ENCODE measurements around the gene NLRC5.
"Not testable (repeated sequence)": the region's sequence is repeated elsewhere in the genome, so short reads cannot be mapped to it uniquely, and the experiment has no call there.

Gene NLRC5

GRCh38 chr16:56984639-56985038 lies 4.7 kb upstream of the NLRC5 start:
- no peak for DNase-seq

GRCh38 chr16:56985288-56985961 lies 3.9 kb upstream of the NLRC5 start:
- peak; percentile 91 for DNase-seq

DNA sequence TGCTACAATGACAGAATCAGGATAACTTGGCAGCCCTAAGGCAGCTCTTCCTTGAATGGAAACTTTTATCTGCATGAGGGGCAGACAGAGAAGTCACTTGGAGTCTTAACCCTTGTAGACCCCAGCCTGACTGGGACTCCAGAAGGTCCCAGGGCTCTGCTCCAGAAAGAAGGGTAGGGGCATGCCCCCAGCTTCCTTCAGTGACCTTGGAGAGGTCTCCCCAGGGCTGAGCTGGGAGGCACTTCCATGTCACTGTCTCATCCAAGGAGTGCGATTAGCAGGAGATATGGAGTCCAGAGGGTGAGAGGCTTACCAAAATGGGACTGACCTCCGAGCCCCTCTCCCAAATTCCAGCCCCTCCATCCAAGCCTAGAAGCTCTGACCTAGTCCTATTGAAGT lies 3.4 kb upstream of the NLRC5 start:
- no peak for DNase-seq

DNA sequence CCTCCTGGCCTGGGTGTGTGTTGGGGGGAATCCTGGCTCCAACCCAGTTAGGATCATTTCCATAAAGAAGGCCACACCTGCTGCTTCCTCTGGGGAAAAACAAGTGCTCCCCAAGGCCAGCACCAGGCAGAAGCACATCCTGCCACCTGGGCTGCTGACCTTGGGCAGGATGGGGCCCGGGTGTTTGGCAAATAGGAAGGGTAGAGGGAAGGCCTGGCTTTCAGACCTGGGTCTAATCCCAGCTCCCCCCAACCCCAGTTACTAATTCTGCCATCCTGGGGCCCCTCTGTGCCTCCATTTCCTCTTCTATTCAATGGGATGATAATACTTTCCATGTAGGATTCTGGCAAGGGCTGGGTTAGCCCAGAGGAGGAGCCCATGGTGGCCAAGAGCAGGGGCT lies 3.0 kb upstream of the NLRC5 start:
- DNase-seq, result no peak

DNA sequence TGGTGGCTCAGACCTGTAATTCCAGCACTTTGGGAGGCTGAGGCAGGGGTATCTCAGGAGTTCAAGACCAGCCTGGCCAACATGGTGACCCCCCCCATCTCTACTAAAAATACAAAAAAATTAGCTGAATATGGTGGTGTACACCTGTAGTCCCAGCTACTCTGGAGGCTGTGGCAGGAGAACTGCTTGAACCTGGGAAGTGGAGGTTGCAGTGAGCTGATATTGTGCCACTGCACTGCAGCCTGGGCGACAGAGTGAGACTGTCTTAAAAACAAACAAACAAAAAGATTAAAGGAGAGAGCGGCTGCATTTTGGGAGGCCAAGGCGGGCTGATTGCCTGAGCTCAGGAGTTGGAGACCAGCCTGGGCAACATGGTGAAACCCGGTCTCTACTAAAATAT lies 2.4 kb upstream of the NLRC5 start:
- not testable (repeated sequence) for DNase-seq

GRCh38 chr16:56987692-56988091 lies 1.7 kb upstream of the NLRC5 start:
- no peak for DNase-seq

- peak; percentile 17 for DNase-seq
Observed at GRCh38 chr16:56988161-56988947, 1.0 kb upstream of the NLRC5 start.

GRCh38 chr16:56989988-56990387 lies 631 bp downstream of the NLRC5 start:
- DNase-seq, result no peak

DNA sequence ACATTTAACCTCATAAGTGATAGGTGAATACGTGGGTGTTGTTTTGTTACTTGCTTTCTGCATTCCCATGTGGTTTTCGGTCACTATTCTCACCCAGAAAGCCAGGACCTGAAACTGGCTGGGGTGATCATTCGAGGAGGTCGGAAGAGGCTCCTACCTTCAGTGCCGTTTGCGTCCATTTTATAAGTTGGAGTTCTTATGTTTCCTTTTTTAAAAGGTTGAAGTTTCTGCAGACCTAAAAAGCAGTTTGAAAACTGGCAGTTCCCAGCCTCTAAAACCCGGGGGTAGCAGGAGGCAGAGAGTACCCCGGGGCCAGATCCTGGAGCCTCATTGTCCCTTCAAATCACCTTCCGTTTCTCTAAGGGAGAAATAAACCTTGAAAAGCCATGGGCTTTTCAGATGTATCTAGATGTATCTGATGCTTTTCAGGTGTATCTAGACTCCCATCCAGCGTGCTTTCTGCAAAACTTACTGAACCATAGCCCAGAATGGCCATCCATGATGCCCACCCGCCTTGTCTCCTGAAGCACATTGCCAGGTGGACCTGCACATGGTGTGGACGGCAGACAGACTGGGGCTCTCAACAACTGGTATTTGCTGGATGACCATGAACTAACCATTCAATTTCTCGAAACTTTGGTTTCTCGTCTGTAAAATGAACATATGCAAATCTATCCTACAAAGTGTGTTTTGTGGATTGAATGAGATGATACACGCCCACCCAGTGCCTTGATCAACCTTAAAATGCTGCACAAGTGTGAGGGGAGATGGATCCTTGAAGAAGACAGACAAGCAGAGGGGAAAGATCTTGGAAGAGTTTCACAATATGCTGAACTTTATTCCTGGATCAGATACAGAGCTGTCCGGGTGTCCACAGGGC lies 1.3 kb downstream of the NLRC5 start:
- no peak for DNase-seq

- DNase-seq, result not testable (repeated sequence)
Observed at GRCh38 chr16:56992431-56992830, 3.1 kb downstream of the NLRC5 start.

GRCh38 chr16:56993204-56993603 lies 3.8 kb downstream of the NLRC5 start:
- no peak for DNase-seq

DNA sequence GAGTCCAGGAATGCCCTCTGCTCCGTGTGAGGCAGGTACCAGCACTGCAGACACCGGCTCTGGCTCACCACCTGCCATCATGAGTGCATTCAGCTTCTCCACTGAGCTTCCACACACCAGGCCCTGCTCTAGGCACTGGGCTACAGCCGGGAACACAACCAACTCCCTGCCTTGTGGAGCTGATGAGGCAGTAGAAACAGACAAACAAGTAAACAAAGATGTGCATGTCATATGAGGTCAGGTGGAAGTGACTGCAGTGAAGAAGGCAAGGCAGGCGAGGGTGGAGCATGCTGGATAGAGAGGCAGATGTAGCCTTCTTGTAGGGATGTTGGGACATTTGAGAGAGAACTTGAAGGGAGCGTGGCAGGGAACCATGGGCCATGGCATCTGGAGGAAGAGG lies 5.0 kb downstream of the NLRC5 start:
- DNase-seq, result no peak

GRCh38 chr16:56995136-56995805 lies 5.9 kb downstream of the NLRC5 start:
- DNase-seq, result no peak

- DNase-seq, result no peak
Observed at GRCh38 chr16:56997264-56997663, 7.9 kb downstream of the NLRC5 start.

- no peak for DNase-seq
Observed at GRCh38 chr16:56997931-56998330, 8.6 kb downstream of the NLRC5 start.

DNA sequence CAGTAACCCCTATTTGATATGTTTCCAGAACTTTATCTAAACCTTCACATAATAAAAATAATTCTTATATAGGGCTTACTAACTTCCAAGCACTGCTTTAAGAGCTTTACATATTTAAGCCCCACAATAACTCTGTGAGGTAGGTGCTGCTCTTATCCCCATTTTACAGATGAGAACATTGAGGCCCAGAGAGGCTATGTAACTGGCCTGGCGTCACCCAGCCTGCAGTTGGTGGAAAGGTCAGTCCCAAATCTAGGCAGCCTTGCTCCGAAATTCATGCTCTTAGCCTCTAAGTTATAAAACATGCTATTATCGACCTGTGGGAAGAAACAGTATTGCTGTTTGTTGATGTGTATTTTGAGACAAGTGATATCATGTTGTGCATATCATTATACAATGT lies 9.0 kb downstream of the NLRC5 start:
- DNase-seq, result no peak

GRCh38 chr16:56998861-56999260 lies 9.5 kb downstream of the NLRC5 start:
- DNase-seq, result no peak

DNA sequence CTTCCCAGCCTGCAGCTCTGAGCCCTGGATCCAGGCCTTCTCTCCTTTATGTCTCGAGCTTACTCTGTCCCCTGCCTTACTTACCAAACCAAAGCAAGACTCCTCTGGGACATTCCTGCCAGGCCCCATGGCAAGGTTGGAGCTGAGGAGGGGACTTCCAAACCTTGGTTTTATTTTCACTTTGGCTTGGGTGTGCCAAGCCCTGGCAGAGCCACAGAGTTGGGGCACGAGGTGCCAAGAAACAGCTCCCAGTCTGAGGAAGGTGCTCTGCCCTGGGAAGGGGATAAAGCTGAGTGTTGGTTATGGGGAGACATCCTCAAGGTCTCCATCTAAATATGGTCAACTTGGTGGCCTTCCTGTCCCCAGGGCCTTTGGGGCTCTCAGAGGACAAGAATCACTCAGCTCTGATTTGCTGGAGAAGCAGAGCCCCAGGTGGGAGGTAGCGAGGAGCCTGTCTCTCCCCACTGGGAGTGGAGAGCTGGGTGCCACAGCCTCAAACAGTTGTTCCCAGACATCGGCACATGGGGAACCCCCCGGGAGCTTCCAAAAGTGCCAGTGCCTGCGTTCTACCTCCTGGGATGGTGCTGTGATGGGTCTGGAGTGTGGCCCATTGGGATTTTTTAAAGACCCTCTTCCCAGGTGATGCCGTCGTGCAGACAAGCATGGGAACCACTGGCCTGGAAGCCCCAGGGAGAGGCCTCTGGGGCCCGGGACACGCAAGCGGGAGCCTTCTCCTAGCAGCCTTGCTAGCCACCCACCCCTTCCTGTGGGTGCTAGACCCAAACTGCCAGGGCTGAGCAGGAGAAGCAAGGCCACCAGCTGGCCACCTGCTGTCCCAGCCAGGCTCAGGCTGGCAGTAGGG lies 10.3 kb downstream of the NLRC5 start:
- DNase-seq, result no peak

DNA sequence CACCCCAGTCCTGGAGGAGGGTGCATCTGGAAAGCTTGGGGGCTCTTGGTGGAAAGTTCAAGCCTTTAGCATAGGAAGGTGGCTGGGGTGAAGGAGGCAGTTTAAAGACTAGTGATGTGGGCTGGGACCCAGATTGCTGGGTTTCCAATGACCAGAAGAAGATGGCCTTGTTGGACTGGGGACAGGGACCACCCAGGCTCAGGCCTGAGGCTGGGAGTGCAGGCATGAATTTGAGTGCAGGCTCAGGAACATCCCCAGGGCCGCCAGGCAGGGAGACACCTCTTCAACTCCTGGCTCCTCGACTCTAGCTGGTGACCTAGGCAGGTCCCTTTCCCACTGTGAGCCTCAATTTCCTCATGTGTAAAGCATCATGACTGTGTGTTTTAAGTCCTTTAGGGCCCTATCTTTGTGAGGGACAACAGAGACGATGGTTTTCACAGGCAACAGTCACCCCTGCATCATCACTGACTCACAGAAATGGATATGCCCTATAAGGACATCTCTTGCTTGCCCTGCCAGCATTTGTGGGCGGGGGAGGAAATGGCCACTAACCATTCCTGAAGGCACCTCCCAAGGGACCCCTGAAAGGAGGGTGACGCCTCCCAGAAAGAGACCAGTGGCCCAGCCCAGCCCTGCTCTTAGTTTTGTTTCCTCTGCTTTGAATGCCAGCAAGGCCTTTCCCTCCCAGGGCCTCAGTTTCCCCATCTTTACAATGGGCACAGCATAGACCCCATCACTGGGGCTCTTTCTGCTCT lies 11.1 kb downstream of the NLRC5 start:
- DNase-seq, result peak; percentile 98

DNA sequence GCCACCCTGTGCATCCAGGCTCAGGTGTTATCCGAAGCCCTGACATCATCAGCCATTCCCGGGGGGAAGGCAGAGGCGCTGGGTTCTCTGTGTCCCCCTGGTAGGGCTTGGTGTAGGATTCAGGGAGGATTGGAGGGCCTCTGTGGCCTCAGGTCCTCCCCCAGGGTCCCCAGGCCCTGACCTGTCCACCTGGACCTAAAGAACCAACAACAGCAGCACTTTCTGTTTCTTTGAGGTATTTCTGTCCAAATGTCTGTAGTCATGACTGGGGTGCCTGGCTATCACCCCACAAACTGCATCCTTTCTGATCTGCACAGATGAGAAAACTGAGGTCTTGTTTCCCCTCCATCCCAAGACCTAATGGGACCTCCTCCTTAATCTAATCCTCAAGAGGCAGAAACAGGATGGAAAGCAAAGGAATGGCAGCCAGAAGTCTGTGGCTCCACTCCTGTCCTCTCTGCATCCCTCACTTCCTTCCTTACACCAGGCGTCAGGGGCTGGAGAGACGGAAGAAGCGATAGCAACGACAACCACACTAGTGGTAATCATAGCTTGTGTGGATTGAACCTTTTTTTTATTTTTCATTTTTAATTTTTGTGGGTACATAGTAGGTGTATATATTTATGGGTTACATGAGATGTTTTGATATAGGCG lies 11.8 kb downstream of the NLRC5 start:
- DNase-seq, result no peak
